Gastrocnemius medialis (tissue), 4 donors: ENCODE results near the gene KRT80. TPM values are rescaled to one million over a fixed set of nuclear protein-coding genes. Genes with fewer than 3 reads are reported as not detected.

Experiments
- ATAC-seq, 2 donors: fragments of 150-250 bp; one replicate each; pipeline ENCODE4 v1.9.1; 2016
- DNase-seq, 2 donors: peaks; one replicate each; pipeline ENCODE4 v3.0.0-alpha.2; 2019
- H3K27ac ChIP-seq, 4 donors: fragments of 200-600 bp; sonication (generic); 1 replicate in 1 of 4; 2 replicates in 3 of 4; pipeline ENCODE4 v1.5.1; 2016 to 2018; ENCODE audit warnings: mild to moderate bottlenecking in 2 of 4, moderate library complexity in 1 of 4
- H3K27me3 ChIP-seq, 3 donors: fragments of 200-600 bp; sonication (generic) in 2 of 3; 1 replicate in 1 of 3; 2 replicates in 2 of 3; pipeline versions ENCODE4 v1.5.1 to v1.6.0; 2016 to 2019; ENCODE audit warnings: mild to moderate bottlenecking in 1 of 3, moderate library complexity in 1 of 3
- H3K36me3 ChIP-seq, 2 donors: fragments of 200-600 bp; sonication (generic) in 1 of 2; one replicate each; pipeline ENCODE4 v1.5.1; 2017 to 2018
- H3K4me1 ChIP-seq, 2 donors: fragments of 200-600 bp; sonication (generic) in 1 of 2; one replicate each; pipeline ENCODE4 v1.5.1; 2016 to 2017; ENCODE audit warnings: mild to moderate bottlenecking in 2 of 2
- H3K4me3 ChIP-seq, 4 donors: fragments of 200-600 bp; sonication (generic) in 3 of 4; 1 replicate in 1 of 4; 2 replicates in 3 of 4; pipeline ENCODE4 v1.5.1; 2016 to 2019; ENCODE audit warnings: mild to moderate bottlenecking in 2 of 4
- H3K9me3 ChIP-seq, 3 donors: fragments of 200-600 bp; sonication (generic) in 2 of 3; 1 replicate in 1 of 3; 2 replicates in 2 of 3; pipeline ENCODE4 v1.5.1; 2016 to 2019
- CTCF ChIP-seq, 5 experiments: fragments of 450-650 bp in 3 of 5; fragments of 200-600 bp in 2 of 5; sonication (generic) in 2 of 5; IDR thresholded peaks in 4 of 5; conservative IDR thresholded peaks in 1 of 5; 1 replicate in 4 of 5; 2 replicates in 1 of 5; pipeline ENCODE4 v1.5.1; 2016 to 2019; ENCODE audit warnings: antibody characterized with exemption in 5 of 5, mild to moderate bottlenecking in 3 of 5, moderate library complexity in 3 of 5
- POLR2A ChIP-seq, 2 donors: fragments of 450-650 bp; IDR thresholded peaks; one replicate each; pipeline ENCODE4 v1.6.1; 2017; ENCODE audit warnings: antibody characterized with exemption in 2 of 2, mild to moderate bottlenecking in 2 of 2, moderate library complexity in 2 of 2
- in situ Hi-C, 4 donors: fragments of 200-750 bp; cut with MboI; loops; one replicate each; pipeline versions ENCODE4 v1.15.0 to v1.8.0; 2017; ENCODE audit warnings: low sequenced_read_pairs in 4 of 4
- intact Hi-C: fragments of 100-400 bp; cut with DNase I; formaldehyde crosslinking; loops from one replicate; pipeline ENCODE4 v1.15.1; 2023; ENCODE audit warnings: low total_unique reads
- total RNA-seq, 4 donors: library from RNA; depleted of rRNA; stranded (reverse); fragments of >200 nt; gene quantifications; one replicate each; pipeline versions ENCODE4 v1.1.0 to v1.2.3, GENCODE V29; 2016

KRT80 gene
- total RNA-seq, 4 donors from 2014 or later, result 0.13 to 0.26 TPM; not detected in 2

- ATAC-seq (no peak), DNase-seq (no peak)
- TF ChIP-seq CTCF (IDR thresholded peaks at IDR 0.05 in 4 of 5, conservative IDR thresholded peaks at IDR 0.05 in 1 of 5), result no peak
- TF ChIP-seq POLR2A (IDR thresholded peaks at IDR 0.05), result no peak
- Histone ChIP-seq H3K36me3 (no peaks in the 10 kb centered on the region), H3K27ac (no peak overlapping the region), H3K27me3 (no peaks in the 10 kb centered on the region), H3K4me1 (no peaks in the 10 kb centered on the region), H3K4me3 (no peak overlapping the region), H3K9me3 (no peaks in the 10 kb centered on the region)
- in situ Hi-C loops (no loop called here), intact Hi-C loops (no loop called here)
Measured at GRCh38 chr12:52170827-52171226, 21.0 kb downstream of the KRT80 start.

- in situ Hi-C loops, result no loop called here
- no peaks in the 10 kb centered on the region for H3K9me3 ChIP-seq
- no peak overlapping the region for H3K4me3 ChIP-seq
- DNase-seq (no peak), ATAC-seq (no peak)
- no peak overlapping the region for H3K27ac ChIP-seq
- H3K36me3 ChIP-seq, result no peaks in the 10 kb centered on the region
- no peaks in the 10 kb centered on the region for H3K4me1 ChIP-seq
- TF ChIP-seq CTCF (IDR thresholded peaks at IDR 0.05 in 4 of 5, conservative IDR thresholded peaks at IDR 0.05 in 1 of 5) (no peak), POLR2A (IDR thresholded peaks at IDR 0.05) (no peak)
- intact Hi-C loops, result no loop called here
- H3K27me3 ChIP-seq, result no peaks in the 10 kb centered on the region
Measured at GRCh38 chr12:52169886-52170285, 21.9 kb downstream of the KRT80 start.

- intact Hi-C loops (no loop called here), in situ Hi-C loops (no loop called here)
- H3K4me1 ChIP-seq, result peaks cover 5 to 7% of the 10 kb centered on the region in 2 donors
- no peak overlapping the region for H3K27ac ChIP-seq
- H3K36me3 ChIP-seq, result no peaks in the 10 kb centered on the region
- peak; percentile 29 to 42 for ATAC-seq
- no peaks in the 10 kb centered on the region for H3K9me3 ChIP-seq
- DNase-seq, result peak in 1 of 2 donors; percentile 25
- no peak overlapping the region for H3K4me3 ChIP-seq
- H3K27me3 ChIP-seq, result no peaks in the 10 kb centered on the region
- TF ChIP-seq CTCF (IDR thresholded peaks at IDR 0.05 in 4 of 5, conservative IDR thresholded peaks at IDR 0.05 in 1 of 5) (no peak), POLR2A (IDR thresholded peaks at IDR 0.05) (no peak)
Measured at GRCh38 chr12:52168019-52168717, 23.6 kb downstream of the KRT80 start.

- TF ChIP-seq CTCF (IDR thresholded peaks at IDR 0.05 in 4 of 5, conservative IDR thresholded peaks at IDR 0.05 in 1 of 5) (no peak), POLR2A (IDR thresholded peaks at IDR 0.05) (no peak)
- in situ Hi-C loops (no loop called here), intact Hi-C loops (no loop called here)
- peaks cover 7 to 11% of the 10 kb centered on the region in 2 donors for H3K4me1 ChIP-seq
- DNase-seq, result no peak
- no peak for ATAC-seq
- no peaks in the 10 kb centered on the region for H3K27me3 ChIP-seq
- no peak overlapping the region for H3K4me3 ChIP-seq
- no peaks in the 10 kb centered on the region for H3K9me3 ChIP-seq
- H3K36me3 ChIP-seq, result no peaks in the 10 kb centered on the region
- no peak overlapping the region for H3K27ac ChIP-seq
Measured at GRCh38 chr12:52167526-52167925, 24.3 kb downstream of the KRT80 start.

- Histone ChIP-seq H3K27ac (no peak overlapping the region), H3K36me3 (no peaks in the 10 kb centered on the region), H3K4me1 (peaks cover 7 to 11% of the 10 kb centered on the region in 2 donors), H3K9me3 (no peaks in the 10 kb centered on the region), H3K4me3 (no peak overlapping the region), H3K27me3 (no peaks in the 10 kb centered on the region)
- TF ChIP-seq POLR2A (IDR thresholded peaks at IDR 0.05) (no peak), CTCF (IDR thresholded peaks at IDR 0.05 in 4 of 5, conservative IDR thresholded peaks at IDR 0.05 in 1 of 5) (no peak)
- in situ Hi-C loops (no loop called here), intact Hi-C loops (no loop called here)
- no peak for DNase-seq
- no peak for ATAC-seq
Measured at GRCh38 chr12:52166672-52167071, 25.1 kb downstream of the KRT80 start.
